GM12872 (cell line): ENCODE data around the gene VPS13C.

Experiments
- CTCF ChIP-seq: IDR thresholded peaks from 3 replicates; pipeline ENCODE4 v1.5.1; 2011; ENCODE audit warnings: low read depth, mild to moderate bottlenecking, low read length, moderate library complexity; ENCODE audit not compliant: insufficient read depth

Gene VPS13C

GRCh38 chr15:62104846-62105245 is 44.6 kb upstream of the VPS13C start:
- TF ChIP-seq CTCF = no peak

GRCh38 chr15:62104401-62104800 is 44.2 kb upstream of the VPS13C start:
- TF ChIP-seq CTCF = no peak

- TF ChIP-seq CTCF = no peak
These were observed 43.2 kb upstream of the VPS13C start for GRCh38 chr15:62103431-62103830.

- no peak for TF ChIP-seq CTCF
These were observed 38.9 kb upstream of the VPS13C start for GRCh38 chr15:62099094-62099601.

GRCh38 chr15:62094388-62094787 is 34.1 kb upstream of the VPS13C start:
- no peak for TF ChIP-seq CTCF

GRCh38 chr15:62093809-62094208 is 33.6 kb upstream of the VPS13C start:
- no peak for TF ChIP-seq CTCF

- TF ChIP-seq CTCF = no peak
These were observed 30.7 kb upstream of the VPS13C start for GRCh38 chr15:62090988-62091387.

- no peak for TF ChIP-seq CTCF
These were observed 29.4 kb upstream of the VPS13C start for GRCh38 chr15:62089616-62090015.
